ENCODE data around the gene WDR20.

GRCh38 chr14:102164241-102164641, 24.5 kb downstream of the WDR20 start:
- TF ChIP-seq CTCF (IDR thresholded peaks at IDR 0.05) (no peak), EP300 (IDR thresholded peaks at IDR 0.05) (no peak), POLR2A (IDR thresholded peaks at IDR 0.05) (no peak)
